CD4-positive, alpha-beta T cell treated with Interferon gamma for 1 hour (primary cell): ENCODE results near the gene SOX6.

Experiments
- DNase-seq: peaks from one replicate; pipeline ENCODE4 v3.0.0-alpha.2; 2020

Gene SOX6

DNA sequence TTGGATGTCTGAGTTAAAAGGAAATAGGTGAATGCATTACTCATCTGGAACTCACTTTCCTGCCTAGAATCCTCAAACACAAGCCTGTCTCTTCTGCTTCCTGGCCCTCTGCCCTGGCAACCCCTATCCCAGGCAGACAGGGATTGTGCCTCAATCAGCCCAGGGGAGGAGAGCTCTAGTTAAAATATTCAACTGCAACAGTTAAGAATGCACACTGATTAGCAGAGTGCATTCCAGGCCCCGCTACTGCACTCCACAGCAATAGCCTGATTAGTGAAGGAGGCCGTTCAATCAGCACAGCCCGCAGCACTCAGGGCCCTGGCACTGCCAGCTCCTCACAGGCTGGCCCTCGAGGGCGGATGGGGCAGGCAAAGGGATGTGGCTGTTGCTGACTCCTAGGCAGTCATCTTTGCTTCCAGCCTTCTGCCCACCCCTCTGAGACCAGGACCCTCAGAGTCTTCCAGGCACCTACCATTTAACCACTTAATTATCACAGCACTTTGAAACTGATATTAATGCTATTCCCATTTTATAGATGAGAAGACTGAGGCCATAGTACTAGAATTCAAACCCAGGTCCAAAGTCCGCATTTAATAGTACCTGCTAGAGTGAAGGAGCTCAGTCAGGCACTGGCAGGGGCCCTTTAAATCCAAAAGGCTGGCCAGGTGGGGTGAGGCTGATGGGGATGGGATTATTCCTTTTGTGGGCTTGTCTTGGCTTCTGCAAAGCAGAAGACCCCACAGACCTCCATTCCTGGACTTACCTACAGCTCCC, 435.3 kb downstream of the SOX6 start:
- DNase-seq = no peak

DNA sequence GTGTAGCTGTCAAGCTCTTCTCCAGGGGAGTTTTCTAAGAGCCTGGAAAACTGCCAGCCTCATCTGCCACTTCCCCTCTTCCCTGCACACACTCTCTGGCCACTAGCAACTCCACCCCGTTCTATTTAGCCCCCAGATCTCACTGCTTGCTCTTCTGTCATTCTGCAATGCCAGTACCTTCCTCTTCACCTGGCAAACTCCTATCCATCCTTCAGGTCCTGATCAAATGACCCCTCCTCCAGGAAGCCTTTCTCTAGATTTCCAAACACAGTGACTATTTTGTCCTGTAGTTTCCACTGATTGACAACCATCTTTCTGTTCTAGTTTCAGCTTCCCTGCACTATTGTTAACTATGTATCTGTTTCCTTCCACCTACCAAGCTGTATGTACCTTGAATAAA, 437.7 kb downstream of the SOX6 start:
- no peak for DNase-seq

DNA sequence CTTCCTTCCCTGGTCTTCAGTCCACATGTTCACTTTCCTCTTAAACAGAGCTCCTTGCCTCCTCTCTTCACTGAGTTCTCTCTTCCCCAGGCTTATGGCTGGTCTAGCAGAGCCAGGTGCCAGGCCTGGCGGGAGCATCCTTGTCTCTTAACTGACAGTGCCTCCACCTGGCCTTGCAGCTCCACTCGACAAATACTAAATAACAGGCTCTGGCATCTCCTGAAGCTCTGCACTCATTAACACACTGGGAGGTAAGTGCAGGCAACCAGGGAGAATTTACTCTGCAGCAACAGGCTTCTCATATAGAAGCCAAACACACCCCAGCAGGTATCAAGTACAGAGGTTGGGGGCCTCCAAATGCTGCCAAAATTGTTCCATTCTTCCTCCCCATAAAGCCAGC, 438.1 kb downstream of the SOX6 start:
- no peak for DNase-seq
